HL-60/S4 (cell line): Measurements from ENCODE around the gene GSTA4.
"Not testable (repeated sequence)": the region's sequence is repeated elsewhere in the genome, so short reads cannot be mapped to it uniquely, and the experiment has no call there.

ENCODE experiments used
- in situ Hi-C: fragments of 300-500 bp; cut with MboI; formaldehyde crosslinking; loops from 2 replicates; pipeline ENCODE4 v1.14.3; 2022; ENCODE audit warnings: low sequenced_read_pairs

The GSTA4 gene

GRCh38 chr6:52976591-52977035 is 18.5 kb downstream of the GSTA4 start:
- in situ Hi-C loops: no loop called here

- in situ Hi-C loops: no loop called here
These were observed 18.9 kb downstream of the GSTA4 start for GRCh38 chr6:52976149-52976548.

- in situ Hi-C loops: no loop called here
These were observed 19.5 kb downstream of the GSTA4 start for GRCh38 chr6:52975580-52975979.

GRCh38 chr6:52972989-52973388 is 22.1 kb downstream of the GSTA4 start:
- in situ Hi-C loops: no loop called here

- in situ Hi-C loops: no loop called here
These were observed 25.7 kb downstream of the GSTA4 start for GRCh38 chr6:52969359-52969758.

GRCh38 chr6:52966101-52966500 is 29.0 kb downstream of the GSTA4 start:
- in situ Hi-C loops: no loop called here

GRCh38 chr6:52965380-52965779 is 29.7 kb downstream of the GSTA4 start:
- in situ Hi-C loops: no loop called here

- in situ Hi-C loops: no loop called here
These were observed 30.8 kb downstream of the GSTA4 start for GRCh38 chr6:52964318-52964717.

- in situ Hi-C loops: no loop called here
These were observed 32.4 kb downstream of the GSTA4 start for GRCh38 chr6:52962701-52963100.

GRCh38 chr6:52961022-52961421 is 34.1 kb downstream of the GSTA4 start:
- in situ Hi-C loops: not testable (repeated sequence)

- in situ Hi-C loops: not testable (repeated sequence)
These were observed 34.9 kb downstream of the GSTA4 start for GRCh38 chr6:52960211-52960610.

GRCh38 chr6:52958546-52959255 is 36.4 kb downstream of the GSTA4 start:
- in situ Hi-C loops: no loop called here

- in situ Hi-C loops: no loop called here
These were observed 39.2 kb downstream of the GSTA4 start for GRCh38 chr6:52955871-52956270.

GRCh38 chr6:52953911-52954839 is 40.9 kb downstream of the GSTA4 start:
- in situ Hi-C loops: no loop called here

- in situ Hi-C loops: no loop called here
These were observed 48.8 kb downstream of the GSTA4 start for GRCh38 chr6:52946306-52946705.

GRCh38 chr6:52942821-52943220 is 52.3 kb downstream of the GSTA4 start:
- in situ Hi-C loops: not testable (repeated sequence)

- in situ Hi-C loops: no loop called here
These were observed 52.9 kb downstream of the GSTA4 start for GRCh38 chr6:52942221-52942620.

GRCh38 chr6:52937908-52938307 is 57.2 kb downstream of the GSTA4 start:
- in situ Hi-C loops: no loop called here

- in situ Hi-C loops: no loop called here
These were observed 61.3 kb downstream of the GSTA4 start for GRCh38 chr6:52933778-52934177.

- in situ Hi-C loops: no loop called here
These were observed 63.7 kb downstream of the GSTA4 start for GRCh38 chr6:52931351-52931750.

GRCh38 chr6:52929321-52930164 is 65.5 kb downstream of the GSTA4 start:
- in situ Hi-C loops: no loop called here
